Measurements from ENCODE around the gene PAIP1.

The PAIP1 gene

DNA sequence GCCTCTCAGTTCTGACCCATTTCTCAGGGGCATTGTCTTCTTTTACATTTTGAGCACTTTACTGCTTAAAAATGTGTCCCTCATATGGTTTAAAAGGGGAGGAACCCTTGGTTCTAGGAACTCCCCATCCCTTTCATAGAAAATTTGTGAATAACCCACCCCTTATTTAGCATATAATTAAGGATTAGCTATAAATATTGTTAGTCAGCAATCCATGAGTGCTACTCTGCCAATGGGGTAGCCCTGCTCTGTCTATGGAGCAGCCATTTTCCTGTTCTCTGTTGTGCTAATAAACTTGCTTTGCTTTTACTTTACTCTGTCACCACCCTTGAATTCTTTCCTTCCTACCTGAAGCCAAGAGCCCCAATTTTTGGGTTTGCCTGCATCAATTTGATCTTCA lies 33.8 kb upstream of the PAIP1 start:
- H2AFZ ChIP-seq (ENCODE audit: low read depth, low read length), result no peak overlapping the region
- H3K79me2 ChIP-seq (ENCODE audit: low read length), result no peaks in the 10 kb centered on the region
- H3K4me1 ChIP-seq (ENCODE audit: low read length), result no peaks in the 10 kb centered on the region
- H3K9ac ChIP-seq (ENCODE audit: low read length), result no peak overlapping the region
- no peak for TF ChIP-seq EZH2phosphoT487 (IDR thresholded peaks at IDR 0.05; ENCODE audit: low read depth)
- TF ChIP-seq, protein P1, sequence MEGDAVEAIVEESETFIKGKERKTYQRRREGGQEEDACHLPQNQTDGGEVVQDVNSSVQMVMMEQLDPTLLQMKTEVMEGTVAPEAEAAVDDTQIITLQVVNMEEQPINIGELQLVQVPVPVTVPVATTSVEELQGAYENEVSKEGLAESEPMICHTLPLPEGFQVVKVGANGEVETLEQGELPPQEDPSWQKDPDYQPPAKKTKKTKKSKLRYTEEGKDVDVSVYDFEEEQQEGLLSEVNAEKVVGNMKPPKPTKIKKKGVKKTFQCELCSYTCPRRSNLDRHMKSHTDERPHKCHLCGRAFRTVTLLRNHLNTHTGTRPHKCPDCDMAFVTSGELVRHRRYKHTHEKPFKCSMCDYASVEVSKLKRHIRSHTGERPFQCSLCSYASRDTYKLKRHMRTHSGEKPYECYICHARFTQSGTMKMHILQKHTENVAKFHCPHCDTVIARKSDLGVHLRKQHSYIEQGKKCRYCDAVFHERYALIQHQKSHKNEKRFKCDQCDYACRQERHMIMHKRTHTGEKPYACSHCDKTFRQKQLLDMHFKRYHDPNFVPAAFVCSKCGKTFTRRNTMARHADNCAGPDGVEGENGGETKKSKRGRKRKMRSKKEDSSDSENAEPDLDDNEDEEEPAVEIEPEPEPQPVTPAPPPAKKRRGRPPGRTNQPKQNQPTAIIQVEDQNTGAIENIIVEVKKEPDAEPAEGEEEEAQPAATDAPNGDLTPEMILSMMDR (IDR thresholded peaks at IDR 0.05; ENCODE audit: low read depth, low read length), result no peak
- H3K9me3 ChIP-seq (ENCODE audit: insufficient read depth, low read length), result no peaks in the 10 kb centered on the region
- no peaks in the 10 kb centered on the region for H4K20me1 ChIP-seq (ENCODE audit: insufficient read depth, low read length)
- H3K4me3 ChIP-seq (ENCODE audit: low read length), result no peak overlapping the region
- no peaks in the 10 kb centered on the region for H3K27me3 ChIP-seq (ENCODE audit: low read depth, low read length)
- H3K27ac ChIP-seq (ENCODE audit: low read length), result no peak overlapping the region
- H3K36me3 ChIP-seq (replicated peaks; ENCODE audit: low read depth, low read length), result no peaks in the 10 kb centered on the region
- H3K4me2 ChIP-seq (ENCODE audit: low read length), result no peak overlapping the region

DNA sequence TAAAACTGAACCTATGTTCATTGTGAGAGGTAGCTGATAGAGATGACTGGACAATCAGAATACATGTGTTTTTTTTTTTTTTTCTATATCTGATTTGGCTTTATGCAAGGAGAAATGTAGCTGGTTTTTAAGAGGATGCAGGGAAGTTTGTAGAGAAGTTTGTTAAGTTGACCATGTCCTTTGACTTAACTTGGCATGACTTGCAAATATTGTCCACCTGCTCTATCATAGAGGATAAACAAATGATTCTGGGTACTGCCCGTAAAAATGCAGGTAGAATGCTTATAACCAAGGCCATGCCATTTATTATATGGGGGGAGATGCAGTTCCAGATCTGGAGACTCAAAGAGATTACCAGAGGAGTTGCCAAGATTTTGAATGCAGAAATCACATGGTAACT lies 32.4 kb upstream of the PAIP1 start:
- Histone ChIP-seq H3K4me1 (ENCODE audit: low read length) (no peaks in the 10 kb centered on the region), H3K4me2 (ENCODE audit: low read length) (no peak overlapping the region), H3K27me3 (ENCODE audit: low read depth, low read length) (no peaks in the 10 kb centered on the region), H2AFZ (ENCODE audit: low read depth, low read length) (no peak overlapping the region), H3K4me3 (ENCODE audit: low read length) (no peak overlapping the region), H3K79me2 (ENCODE audit: low read length) (no peaks in the 10 kb centered on the region), H3K27ac (ENCODE audit: low read length) (no peak overlapping the region), H3K9ac (ENCODE audit: low read length) (no peak overlapping the region), H3K9me3 (ENCODE audit: insufficient read depth, low read length) (no peaks in the 10 kb centered on the region), H4K20me1 (ENCODE audit: insufficient read depth, low read length) (no peaks in the 10 kb centered on the region), H3K36me3 (replicated peaks; ENCODE audit: low read depth, low read length) (no peaks in the 10 kb centered on the region)
- TF ChIP-seq, protein P1 (IDR thresholded peaks at IDR 0.05; ENCODE audit: low read depth, low read length), result no peak
- no peak for TF ChIP-seq EZH2phosphoT487 (IDR thresholded peaks at IDR 0.05; ENCODE audit: low read depth)

DNA sequence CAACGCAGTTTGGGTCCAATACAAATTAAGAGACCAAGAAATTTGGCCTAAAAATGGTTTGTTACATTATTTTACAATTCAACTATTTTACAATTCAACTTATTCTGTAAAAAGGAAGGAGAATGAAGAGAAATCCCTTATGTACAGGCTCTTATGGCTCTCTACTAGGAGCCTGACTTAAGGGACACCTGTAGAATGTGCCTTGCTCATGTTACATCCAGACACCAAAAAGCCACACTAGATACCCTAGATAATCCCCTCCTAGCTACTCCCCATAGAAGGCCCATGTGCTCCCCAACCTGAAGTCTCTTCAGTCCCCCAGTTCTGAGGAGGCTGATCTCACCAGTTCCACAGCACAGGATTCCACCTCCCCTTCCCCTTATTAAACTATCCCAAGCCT lies 32.0 kb upstream of the PAIP1 start:
- Histone ChIP-seq H3K27me3 (ENCODE audit: low read depth, low read length) (no peaks in the 10 kb centered on the region), H3K27ac (ENCODE audit: low read length) (no peak overlapping the region), H3K4me2 (ENCODE audit: low read length) (no peak overlapping the region), H3K79me2 (ENCODE audit: low read length) (no peaks in the 10 kb centered on the region), H4K20me1 (ENCODE audit: insufficient read depth, low read length) (no peaks in the 10 kb centered on the region), H2AFZ (ENCODE audit: low read depth, low read length) (no peak overlapping the region), H3K36me3 (replicated peaks; ENCODE audit: low read depth, low read length) (no peaks in the 10 kb centered on the region), H3K9me3 (ENCODE audit: insufficient read depth, low read length) (no peaks in the 10 kb centered on the region), H3K9ac (ENCODE audit: low read length) (no peak overlapping the region), H3K4me3 (ENCODE audit: low read length) (no peak overlapping the region), H3K4me1 (ENCODE audit: low read length) (no peaks in the 10 kb centered on the region)
- TF ChIP-seq EZH2phosphoT487 (IDR thresholded peaks at IDR 0.05; ENCODE audit: low read depth), result no peak
- TF ChIP-seq, protein P1 (IDR thresholded peaks at IDR 0.05; ENCODE audit: low read depth, low read length), result no peak

DNA sequence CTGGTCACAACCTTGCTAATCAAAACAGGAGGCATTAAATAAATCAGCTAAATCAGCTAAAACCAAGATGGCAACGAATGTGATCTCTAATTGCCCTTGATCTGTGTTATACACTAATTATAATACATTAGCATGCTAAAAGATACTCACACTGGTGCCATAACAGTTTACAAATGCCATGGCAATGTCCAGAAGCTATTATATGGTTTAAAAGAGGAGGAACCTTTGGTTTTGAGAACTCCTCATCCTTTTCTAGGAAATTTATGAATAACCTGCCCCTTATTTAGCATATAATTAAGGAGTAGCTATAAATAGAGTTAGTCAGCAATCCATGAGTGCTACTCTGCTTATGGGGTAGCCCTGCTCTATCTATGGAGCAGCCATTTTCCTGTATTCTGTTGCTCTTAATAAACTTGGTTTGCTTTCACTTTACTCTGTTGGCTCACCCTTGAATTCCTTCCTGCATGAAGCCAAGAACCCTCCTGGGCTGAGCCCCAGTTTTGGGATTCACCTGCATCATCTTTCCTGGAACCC lies 27.4 kb upstream of the PAIP1 start:
- no peak overlapping the region for H3K9ac ChIP-seq (ENCODE audit: low read length)
- H3K9me3 ChIP-seq (ENCODE audit: insufficient read depth, low read length), result no peaks in the 10 kb centered on the region
- no peaks in the 10 kb centered on the region for H3K79me2 ChIP-seq (ENCODE audit: low read length)
- TF ChIP-seq EZH2phosphoT487 (IDR thresholded peaks at IDR 0.05; ENCODE audit: low read depth), result no peak
- TF ChIP-seq, protein P1 (IDR thresholded peaks at IDR 0.05; ENCODE audit: low read depth, low read length), result no peak
- no peak overlapping the region for H3K4me2 ChIP-seq (ENCODE audit: low read length)
- H3K4me3 ChIP-seq (ENCODE audit: low read length), result no peak overlapping the region
- no peak overlapping the region for H2AFZ ChIP-seq (ENCODE audit: low read depth, low read length)
- no peaks in the 10 kb centered on the region; the same call in 1 of the 2 replicates for H3K4me1 ChIP-seq (ENCODE audit: low read length)
- H4K20me1 ChIP-seq (ENCODE audit: insufficient read depth, low read length), result no peaks in the 10 kb centered on the region
- no peaks in the 10 kb centered on the region for H3K36me3 ChIP-seq (replicated peaks; ENCODE audit: low read depth, low read length)
- no peak overlapping the region for H3K27ac ChIP-seq (ENCODE audit: low read length)
- H3K27me3 ChIP-seq (ENCODE audit: low read depth, low read length), result no peaks in the 10 kb centered on the region
